Parathyroid adenoma (tissue), 2 donors: Measurements from ENCODE around the gene MAP1LC3B.

Experiments
- H2AFZ ChIP-seq: fragments of 300-600 bp; sonication (generic); one replicate; pipeline ENCODE4 v1.7.0; 2017; ENCODE audit warnings: antibody characterized with exemption, mild to moderate bottlenecking
- H3K27ac ChIP-seq: fragments of 300-600 bp; sonication (generic); one replicate; pipeline ENCODE4 v1.7.0; 2017
- H3K27me3 ChIP-seq: fragments of 300-600 bp; sonication (generic); one replicate; pipeline ENCODE4 v1.7.0; 2017; ENCODE audit warnings: low read length; ENCODE audit not compliant: control insufficient read depth, insufficient read depth
- H3K36me3 ChIP-seq: fragments of 300-600 bp; sonication (generic); one replicate; pipeline ENCODE4 v1.7.0; 2017; ENCODE audit warnings: low read length; ENCODE audit not compliant: control insufficient read depth, insufficient read depth
- H3K4me1 ChIP-seq: fragments of 300-600 bp; sonication (generic); one replicate; pipeline ENCODE4 v1.7.0; 2017; ENCODE audit warnings: control low read depth
- H3K4me2 ChIP-seq: fragments of 300-600 bp; sonication (generic); one replicate; pipeline ENCODE4 v1.7.0; 2017; ENCODE audit warnings: low read length
- H3K4me3 ChIP-seq: fragments of 300-600 bp; sonication (generic); one replicate; pipeline ENCODE4 v1.7.0; 2017; ENCODE audit warnings: low read depth, low read length
- H3K79me2 ChIP-seq: fragments of 300-600 bp; sonication (generic); one replicate; pipeline ENCODE4 v1.7.0; 2017; ENCODE audit warnings: control low read depth
- H3K9ac ChIP-seq: fragments of 300-600 bp; sonication (generic); one replicate; pipeline ENCODE4 v1.7.0; 2017; ENCODE audit warnings: mild to moderate bottlenecking
- H3K9me3 ChIP-seq: fragments of 300-600 bp; sonication (generic); one replicate; pipeline ENCODE4 v1.7.0; 2017; ENCODE audit warnings: low read length; ENCODE audit not compliant: control insufficient read depth
- TF ChIP-seq, protein P1 (sequence below): fragments of 300-600 bp; sonication (generic); IDR thresholded peaks from one replicate; pipeline ENCODE4 v1.7.0; 2017; ENCODE audit warnings: antibody characterized with exemption, mild to moderate bottlenecking
- donor health status: primary hyperparathyroidism.

Gene MAP1LC3B

DNA sequence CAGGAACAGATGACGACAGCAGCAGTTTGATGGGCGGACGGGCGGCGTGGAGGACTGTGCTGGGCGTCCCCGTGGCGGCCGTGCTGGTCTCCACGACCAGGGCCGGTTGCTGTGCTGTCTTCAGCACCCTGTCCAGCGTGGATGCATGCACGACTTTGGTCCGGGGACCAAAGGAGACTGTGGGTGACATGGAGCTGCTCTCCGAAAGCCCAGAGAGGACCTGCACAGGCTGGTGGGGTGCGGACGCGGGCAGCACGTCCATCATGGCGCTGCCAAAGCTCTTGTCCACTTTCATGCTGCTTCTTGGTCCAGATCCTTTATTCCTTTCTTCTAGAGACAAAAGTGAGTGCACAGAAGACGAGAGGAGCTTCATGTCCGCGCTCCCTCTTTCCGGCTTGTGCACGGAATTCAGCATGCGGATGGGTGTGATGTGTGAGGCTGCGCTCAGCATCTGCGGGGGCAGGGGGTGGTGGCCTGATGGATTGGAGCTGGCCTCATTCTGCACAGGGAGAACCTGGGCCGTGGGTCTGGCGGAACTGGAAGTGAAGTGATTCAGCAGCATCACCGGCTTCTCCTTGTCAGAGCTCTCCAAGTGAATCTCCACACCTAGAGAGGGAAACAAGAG is 20.3 kb downstream of the MAP1LC3B start:
- Histone ChIP-seq H3K4me2 (no peak overlapping the region), H3K4me3 (no peak overlapping the region), H3K27ac (no peak overlapping the region), H3K79me2 (no peaks in the 10 kb centered on the region), H3K4me1 (no peaks in the 10 kb centered on the region), H3K36me3 (no peaks in the 10 kb centered on the region), H3K9ac (no peak overlapping the region), H3K9me3 (no peaks in the 10 kb centered on the region), H3K27me3 (no peaks in the 10 kb centered on the region), H2AFZ (no peak overlapping the region)
- TF ChIP-seq, protein P1, sequence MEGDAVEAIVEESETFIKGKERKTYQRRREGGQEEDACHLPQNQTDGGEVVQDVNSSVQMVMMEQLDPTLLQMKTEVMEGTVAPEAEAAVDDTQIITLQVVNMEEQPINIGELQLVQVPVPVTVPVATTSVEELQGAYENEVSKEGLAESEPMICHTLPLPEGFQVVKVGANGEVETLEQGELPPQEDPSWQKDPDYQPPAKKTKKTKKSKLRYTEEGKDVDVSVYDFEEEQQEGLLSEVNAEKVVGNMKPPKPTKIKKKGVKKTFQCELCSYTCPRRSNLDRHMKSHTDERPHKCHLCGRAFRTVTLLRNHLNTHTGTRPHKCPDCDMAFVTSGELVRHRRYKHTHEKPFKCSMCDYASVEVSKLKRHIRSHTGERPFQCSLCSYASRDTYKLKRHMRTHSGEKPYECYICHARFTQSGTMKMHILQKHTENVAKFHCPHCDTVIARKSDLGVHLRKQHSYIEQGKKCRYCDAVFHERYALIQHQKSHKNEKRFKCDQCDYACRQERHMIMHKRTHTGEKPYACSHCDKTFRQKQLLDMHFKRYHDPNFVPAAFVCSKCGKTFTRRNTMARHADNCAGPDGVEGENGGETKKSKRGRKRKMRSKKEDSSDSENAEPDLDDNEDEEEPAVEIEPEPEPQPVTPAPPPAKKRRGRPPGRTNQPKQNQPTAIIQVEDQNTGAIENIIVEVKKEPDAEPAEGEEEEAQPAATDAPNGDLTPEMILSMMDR = no peak

DNA sequence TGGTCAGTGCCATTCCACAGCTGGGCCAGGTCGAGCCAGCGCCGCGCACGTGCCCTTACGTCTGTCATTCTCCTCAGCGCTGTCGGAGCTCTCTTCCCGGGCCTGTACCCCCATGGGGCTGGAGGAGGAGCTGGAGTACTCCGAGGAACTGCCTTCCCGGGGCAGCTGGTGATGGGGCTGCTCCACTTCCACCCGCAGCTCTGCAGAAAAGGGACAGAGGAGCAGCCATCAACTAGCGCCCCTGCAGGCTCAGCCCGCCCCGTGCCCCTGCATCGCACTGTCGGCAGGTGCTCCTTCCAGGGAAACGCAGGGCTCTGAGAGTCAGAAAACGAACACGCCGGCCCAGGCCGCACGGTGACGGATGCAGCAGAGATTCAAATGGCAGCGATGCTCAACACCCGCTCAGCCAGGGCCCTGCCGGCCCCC is 20.9 kb downstream of the MAP1LC3B start:
- Histone ChIP-seq H3K27ac (no peak overlapping the region), H3K36me3 (no peaks in the 10 kb centered on the region)
- TF ChIP-seq, protein P1 = no peak

GRCh38 chr16:87414251-87414680 is 22.1 kb downstream of the MAP1LC3B start:
- no peak overlapping the region for H3K27ac ChIP-seq
- H3K4me3 ChIP-seq = no peak overlapping the region
- no peak overlapping the region for H3K4me2 ChIP-seq
- no peaks in the 10 kb centered on the region for H3K4me1 ChIP-seq
- no peak overlapping the region for H2AFZ ChIP-seq
- no peaks in the 10 kb centered on the region for H3K27me3 ChIP-seq
- TF ChIP-seq, protein P1 = no peak
- H3K9ac ChIP-seq = no peak overlapping the region
- no peaks in the 10 kb centered on the region for H3K36me3 ChIP-seq
- H3K9me3 ChIP-seq = no peaks in the 10 kb centered on the region
- peaks cover 2% of the 10 kb centered on the region for H3K79me2 ChIP-seq

More for the DNA sequence above, 20.9 kb downstream of the MAP1LC3B start:
- H3K9me3 ChIP-seq = no peaks in the 10 kb centered on the region
- H2AFZ ChIP-seq = no peak overlapping the region
- H3K4me1 ChIP-seq = no peaks in the 10 kb centered on the region
- no peak overlapping the region for H3K4me3 ChIP-seq
- H3K27me3 ChIP-seq = no peaks in the 10 kb centered on the region
- no peak overlapping the region for H3K4me2 ChIP-seq
- H3K79me2 ChIP-seq = no peaks in the 10 kb centered on the region
- no peak overlapping the region for H3K9ac ChIP-seq

DNA sequence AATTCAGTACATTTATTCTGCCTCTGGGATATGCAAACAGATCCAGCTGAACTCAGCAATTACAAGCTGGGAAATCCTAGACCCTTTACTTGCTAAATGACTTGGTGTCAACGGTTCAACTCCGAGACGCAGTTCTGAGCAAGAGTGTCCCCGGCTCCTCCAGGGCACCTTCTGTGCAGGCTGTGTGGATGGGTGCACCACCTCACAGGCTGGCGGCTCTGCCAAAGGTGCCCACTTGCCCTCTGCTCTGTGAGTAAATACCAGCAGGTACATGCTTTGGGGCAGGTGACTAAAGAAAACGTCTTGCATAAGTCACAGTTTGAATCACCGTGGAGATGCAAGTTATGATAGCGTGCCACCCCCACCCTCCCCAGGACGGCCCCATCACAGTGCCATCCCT is 23.3 kb downstream of the MAP1LC3B start:
- no peaks in the 10 kb centered on the region for H3K36me3 ChIP-seq
- no peak overlapping the region for H3K4me3 ChIP-seq
- TF ChIP-seq, protein P1 = no peak
- peaks cover 8% of the 10 kb centered on the region for H3K79me2 ChIP-seq
- no peaks in the 10 kb centered on the region for H3K9me3 ChIP-seq
- H3K4me1 ChIP-seq = no peaks in the 10 kb centered on the region
- H3K27ac ChIP-seq = no peak overlapping the region
- no peak overlapping the region for H3K9ac ChIP-seq
- H3K27me3 ChIP-seq = no peaks in the 10 kb centered on the region
- no peak overlapping the region for H2AFZ ChIP-seq
- no peak overlapping the region for H3K4me2 ChIP-seq
